WI38 (cell line): ENCODE results near the gene PLA2G6.

ENCODE experiments used
- H3K4me3 ChIP-seq: 2 replicates; pipeline ENCODE4 v1.5.1; 2011; ENCODE audit warnings: low read depth, mild to moderate bottlenecking, control low read depth, low read length
- CTCF ChIP-seq: IDR thresholded peaks from 2 replicates; pipeline ENCODE4 v1.5.1; 2012; ENCODE audit warnings: low read depth, mild to moderate bottlenecking, control low read depth, low read length

The PLA2G6 gene

GRCh38 chr22:38181453-38182200 is at the start of gene PLA2G6:
Gene PLA2G6 (minus strand): TSS chr22:38181830. CDS start chr22:38169426, 12,404 bp downstream.
- peak within 1 kb of the TSS; percentile 52 for H3K4me3 ChIP-seq
- TF ChIP-seq CTCF, result no peak

- TF ChIP-seq CTCF, result no peak
- H3K4me3 ChIP-seq, result no peak overlapping the region
These were observed 49.3 kb upstream of the PLA2G6 start for GRCh38 chr22:38230916-38231315.

GRCh38 chr22:38230108-38230825 is 48.6 kb upstream of the PLA2G6 start:
- TF ChIP-seq CTCF, result no peak

GRCh38 chr22:38228873-38229740 is 47.5 kb upstream of the PLA2G6 start:
- H3K4me3 ChIP-seq, result no peak overlapping the region
- no peak for TF ChIP-seq CTCF

More at GRCh38 chr22:38230108-38230825, 48.6 kb upstream of the PLA2G6 start:
- no peak overlapping the region for H3K4me3 ChIP-seq

- TF ChIP-seq CTCF, result no peak
- no peak overlapping the region for H3K4me3 ChIP-seq
These were observed 46.8 kb upstream of the PLA2G6 start for GRCh38 chr22:38228326-38228872.

GRCh38 chr22:38226853-38227649 is 45.4 kb upstream of the PLA2G6 start:
- H3K4me3 ChIP-seq, result no peak overlapping the region
- TF ChIP-seq CTCF, result no peak
